Liver (tissue), 3 donors: ENCODE results near the gene TICAM2.

ENCODE experiments used
- FOXA1 ChIP-seq: IDR thresholded peaks from 2 replicates; pipeline ENCODE4 v1.6.1; 2016; ENCODE audit warnings: antibody characterized with exemption
- GABPA ChIP-seq, 2 donors: IDR thresholded peaks in 1 of 2; conservative IDR thresholded peaks in 1 of 2; 2 replicates each; pipeline ENCODE4 v1.6.1; 2016; ENCODE audit warnings: antibody characterized with exemption in 2 of 2, mild to moderate bottlenecking in 1 of 2, moderate library complexity in 1 of 2
- HNF4G ChIP-seq: IDR thresholded peaks from 2 replicates; pipeline ENCODE4 v1.6.1; 2016; ENCODE audit warnings: antibody characterized with exemption
- SP1 ChIP-seq: IDR thresholded peaks from 2 replicates; pipeline ENCODE4 v1.6.1; 2018; ENCODE audit warnings: antibody characterized with exemption, mild to moderate bottlenecking
- YY1 ChIP-seq: IDR thresholded peaks from 2 replicates; pipeline ENCODE4 v1.6.1; 2016; ENCODE audit warnings: antibody characterized with exemption, mild to moderate bottlenecking
- TF ChIP-seq, protein P1 (sequence below): fragments of 150-350 bp; IDR thresholded peaks from 2 replicates; pipeline ENCODE4 v1.5.1; 2017; ENCODE audit warnings: improper control_type of control experiment, low read depth, low read length; ENCODE audit not compliant: missing input control
- TF ChIP-seq, protein P2 (sequence below): IDR thresholded peaks from 2 replicates; pipeline ENCODE4 v1.6.1; 2016; ENCODE audit warnings: antibody characterized with exemption
- TF ChIP-seq, protein P3 (sequence below): IDR thresholded peaks from 2 replicates; pipeline ENCODE4 v1.6.1; 2016; ENCODE audit warnings: antibody characterized with exemption
- donor health status: healthy.
- donor health status: healthy.

DNA sequence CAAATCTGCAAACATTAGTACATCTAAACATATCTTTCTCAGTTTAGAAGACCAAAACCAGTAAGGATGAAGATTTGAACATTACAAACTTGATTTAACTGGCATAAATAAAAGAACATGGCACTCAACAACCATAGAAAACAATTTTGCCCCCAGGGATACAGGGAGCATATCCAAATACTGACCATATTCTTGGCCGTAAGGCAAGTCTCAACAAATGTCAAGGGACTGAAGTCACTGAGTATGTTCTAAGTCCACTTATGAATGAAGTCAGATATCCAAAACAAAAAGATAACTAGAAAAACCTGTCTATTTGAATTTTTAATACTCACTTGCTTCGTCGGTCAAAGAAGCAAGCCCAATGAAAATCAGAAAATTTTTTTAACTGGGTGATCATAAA, 71.9 kb downstream of the TICAM2 start:
- TF ChIP-seq SP1 (no peak), GABPA (IDR thresholded peaks at IDR 0.05 in 1 of 2, conservative IDR thresholded peaks at IDR 0.05 in 1 of 2) (no peak), FOXA1 (no peak), YY1 (no peak), HNF4G (no peak)
- TF ChIP-seq, protein P1, sequence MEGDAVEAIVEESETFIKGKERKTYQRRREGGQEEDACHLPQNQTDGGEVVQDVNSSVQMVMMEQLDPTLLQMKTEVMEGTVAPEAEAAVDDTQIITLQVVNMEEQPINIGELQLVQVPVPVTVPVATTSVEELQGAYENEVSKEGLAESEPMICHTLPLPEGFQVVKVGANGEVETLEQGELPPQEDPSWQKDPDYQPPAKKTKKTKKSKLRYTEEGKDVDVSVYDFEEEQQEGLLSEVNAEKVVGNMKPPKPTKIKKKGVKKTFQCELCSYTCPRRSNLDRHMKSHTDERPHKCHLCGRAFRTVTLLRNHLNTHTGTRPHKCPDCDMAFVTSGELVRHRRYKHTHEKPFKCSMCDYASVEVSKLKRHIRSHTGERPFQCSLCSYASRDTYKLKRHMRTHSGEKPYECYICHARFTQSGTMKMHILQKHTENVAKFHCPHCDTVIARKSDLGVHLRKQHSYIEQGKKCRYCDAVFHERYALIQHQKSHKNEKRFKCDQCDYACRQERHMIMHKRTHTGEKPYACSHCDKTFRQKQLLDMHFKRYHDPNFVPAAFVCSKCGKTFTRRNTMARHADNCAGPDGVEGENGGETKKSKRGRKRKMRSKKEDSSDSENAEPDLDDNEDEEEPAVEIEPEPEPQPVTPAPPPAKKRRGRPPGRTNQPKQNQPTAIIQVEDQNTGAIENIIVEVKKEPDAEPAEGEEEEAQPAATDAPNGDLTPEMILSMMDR = no peak
- TF ChIP-seq, protein P2, sequence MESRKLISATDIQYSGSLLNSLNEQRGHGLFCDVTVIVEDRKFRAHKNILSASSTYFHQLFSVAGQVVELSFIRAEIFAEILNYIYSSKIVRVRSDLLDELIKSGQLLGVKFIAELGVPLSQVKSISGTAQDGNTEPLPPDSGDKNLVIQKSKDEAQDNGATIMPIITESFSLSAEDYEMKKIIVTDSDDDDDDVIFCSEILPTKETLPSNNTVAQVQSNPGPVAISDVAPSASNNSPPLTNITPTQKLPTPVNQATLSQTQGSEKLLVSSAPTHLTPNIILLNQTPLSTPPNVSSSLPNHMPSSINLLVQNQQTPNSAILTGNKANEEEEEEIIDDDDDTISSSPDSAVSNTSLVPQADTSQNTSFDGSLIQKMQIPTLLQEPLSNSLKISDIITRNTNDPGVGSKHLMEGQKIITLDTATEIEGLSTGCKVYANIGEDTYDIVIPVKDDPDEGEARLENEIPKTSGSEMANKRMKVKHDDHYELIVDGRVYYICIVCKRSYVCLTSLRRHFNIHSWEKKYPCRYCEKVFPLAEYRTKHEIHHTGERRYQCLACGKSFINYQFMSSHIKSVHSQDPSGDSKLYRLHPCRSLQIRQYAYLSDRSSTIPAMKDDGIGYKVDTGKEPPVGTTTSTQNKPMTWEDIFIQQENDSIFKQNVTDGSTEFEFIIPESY = no peak
- TF ChIP-seq, protein P3, sequence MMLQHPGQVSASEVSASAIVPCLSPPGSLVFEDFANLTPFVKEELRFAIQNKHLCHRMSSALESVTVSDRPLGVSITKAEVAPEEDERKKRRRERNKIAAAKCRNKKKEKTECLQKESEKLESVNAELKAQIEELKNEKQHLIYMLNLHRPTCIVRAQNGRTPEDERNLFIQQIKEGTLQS = no peak
